Right atrium auricular region (tissue), 2 donors: ENCODE measurements around the gene PKMYT1. TPM values are rescaled to one million over a fixed set of nuclear protein-coding genes. Genes with fewer than 3 reads are reported as not detected.

ENCODE experiments used
- DNase-seq: peaks from one replicate; pipeline ENCODE4 v3.0.0-alpha.2; 2019; ENCODE audit warnings: low spot score
- H3K27ac ChIP-seq, 2 donors: fragments of 200-600 bp; sonication (generic); 1 replicate in 1 of 2; 2 replicates in 1 of 2; pipeline ENCODE4 v1.5.1; 2016 to 2019
- H3K27me3 ChIP-seq, 2 donors: fragments of 200-600 bp; sonication (generic); one replicate each; pipeline versions ENCODE4 v1.5.1 to v1.6.0; 2017 to 2019
- H3K36me3 ChIP-seq: fragments of 200-600 bp; sonication (generic); one replicate; pipeline ENCODE4 v1.5.1; 2016
- H3K4me1 ChIP-seq, 2 donors: fragments of 200-600 bp; sonication (generic); one replicate each; pipeline versions ENCODE4 v1.5.1 to v1.6.0; 2017 to 2019
- H3K4me3 ChIP-seq, 2 donors: fragments of 200-600 bp; sonication (generic); 1 replicate in 1 of 2; 2 replicates in 1 of 2; pipeline ENCODE4 v1.5.1; 2017 to 2019; ENCODE audit warnings: mild to moderate bottlenecking in 1 of 2, moderate library complexity in 1 of 2
- H3K9me3 ChIP-seq, 2 donors: fragments of 200-600 bp; sonication (generic); one replicate each; pipeline ENCODE4 v1.5.1; 2019
- total RNA-seq, 2 donors: library from RNA; depleted of rRNA; stranded (reverse); fragments of >200 nt; gene quantifications; one replicate each; pipeline ENCODE4 v1.1.0, GENCODE V29; 2016
- TF ChIP-seq, protein P1 (sequence below), 2 donors: fragments of 200-600 bp; sonication (generic); IDR thresholded peaks; one replicate each; pipeline ENCODE4 v1.5.1; 2019; ENCODE audit warnings: antibody characterized with exemption in 2 of 2

The PKMYT1 gene
- total RNA-seq, 2 donors from 2014 or later, result 0.52 to 0.98 TPM

DNA sequence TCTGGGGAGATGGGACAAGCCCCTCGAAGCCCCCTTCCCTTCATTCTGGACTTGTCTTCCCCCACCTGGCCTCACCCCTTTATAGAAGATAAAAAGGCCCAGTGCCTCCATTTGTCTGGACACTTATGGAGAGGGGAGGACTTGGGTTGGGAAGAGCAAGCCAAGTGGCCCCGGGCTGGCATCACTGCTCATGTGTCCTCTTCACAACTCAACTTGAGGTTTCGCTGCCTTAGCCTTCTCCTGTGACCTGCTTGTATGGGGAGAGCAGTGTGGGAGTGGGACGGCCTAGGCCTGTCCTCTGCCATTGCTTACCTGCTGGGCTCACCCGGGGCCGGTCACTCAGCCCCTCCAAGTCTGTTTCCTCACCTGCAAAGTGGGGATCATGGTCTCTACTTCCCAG, 9.7 kb downstream of the PKMYT1 start:
- Histone ChIP-seq H3K4me1 (peaks cover 0 to 45% of the 10 kb centered on the region in 2 donors), H3K27me3 (peaks cover 14 to 23% of the 10 kb centered on the region in 2 donors), H3K4me3 (peak overlapping the region; percentile 58 to 75), H3K9me3 (no peaks in the 10 kb centered on the region), H3K36me3 (no peaks in the 10 kb centered on the region), H3K27ac (peak overlapping the region in 1 of 2 donors; percentile 52)
- TF ChIP-seq, protein P1, sequence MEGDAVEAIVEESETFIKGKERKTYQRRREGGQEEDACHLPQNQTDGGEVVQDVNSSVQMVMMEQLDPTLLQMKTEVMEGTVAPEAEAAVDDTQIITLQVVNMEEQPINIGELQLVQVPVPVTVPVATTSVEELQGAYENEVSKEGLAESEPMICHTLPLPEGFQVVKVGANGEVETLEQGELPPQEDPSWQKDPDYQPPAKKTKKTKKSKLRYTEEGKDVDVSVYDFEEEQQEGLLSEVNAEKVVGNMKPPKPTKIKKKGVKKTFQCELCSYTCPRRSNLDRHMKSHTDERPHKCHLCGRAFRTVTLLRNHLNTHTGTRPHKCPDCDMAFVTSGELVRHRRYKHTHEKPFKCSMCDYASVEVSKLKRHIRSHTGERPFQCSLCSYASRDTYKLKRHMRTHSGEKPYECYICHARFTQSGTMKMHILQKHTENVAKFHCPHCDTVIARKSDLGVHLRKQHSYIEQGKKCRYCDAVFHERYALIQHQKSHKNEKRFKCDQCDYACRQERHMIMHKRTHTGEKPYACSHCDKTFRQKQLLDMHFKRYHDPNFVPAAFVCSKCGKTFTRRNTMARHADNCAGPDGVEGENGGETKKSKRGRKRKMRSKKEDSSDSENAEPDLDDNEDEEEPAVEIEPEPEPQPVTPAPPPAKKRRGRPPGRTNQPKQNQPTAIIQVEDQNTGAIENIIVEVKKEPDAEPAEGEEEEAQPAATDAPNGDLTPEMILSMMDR (IDR thresholded peaks at IDR 0.05), result no peak
- no peak for DNase-seq

DNA sequence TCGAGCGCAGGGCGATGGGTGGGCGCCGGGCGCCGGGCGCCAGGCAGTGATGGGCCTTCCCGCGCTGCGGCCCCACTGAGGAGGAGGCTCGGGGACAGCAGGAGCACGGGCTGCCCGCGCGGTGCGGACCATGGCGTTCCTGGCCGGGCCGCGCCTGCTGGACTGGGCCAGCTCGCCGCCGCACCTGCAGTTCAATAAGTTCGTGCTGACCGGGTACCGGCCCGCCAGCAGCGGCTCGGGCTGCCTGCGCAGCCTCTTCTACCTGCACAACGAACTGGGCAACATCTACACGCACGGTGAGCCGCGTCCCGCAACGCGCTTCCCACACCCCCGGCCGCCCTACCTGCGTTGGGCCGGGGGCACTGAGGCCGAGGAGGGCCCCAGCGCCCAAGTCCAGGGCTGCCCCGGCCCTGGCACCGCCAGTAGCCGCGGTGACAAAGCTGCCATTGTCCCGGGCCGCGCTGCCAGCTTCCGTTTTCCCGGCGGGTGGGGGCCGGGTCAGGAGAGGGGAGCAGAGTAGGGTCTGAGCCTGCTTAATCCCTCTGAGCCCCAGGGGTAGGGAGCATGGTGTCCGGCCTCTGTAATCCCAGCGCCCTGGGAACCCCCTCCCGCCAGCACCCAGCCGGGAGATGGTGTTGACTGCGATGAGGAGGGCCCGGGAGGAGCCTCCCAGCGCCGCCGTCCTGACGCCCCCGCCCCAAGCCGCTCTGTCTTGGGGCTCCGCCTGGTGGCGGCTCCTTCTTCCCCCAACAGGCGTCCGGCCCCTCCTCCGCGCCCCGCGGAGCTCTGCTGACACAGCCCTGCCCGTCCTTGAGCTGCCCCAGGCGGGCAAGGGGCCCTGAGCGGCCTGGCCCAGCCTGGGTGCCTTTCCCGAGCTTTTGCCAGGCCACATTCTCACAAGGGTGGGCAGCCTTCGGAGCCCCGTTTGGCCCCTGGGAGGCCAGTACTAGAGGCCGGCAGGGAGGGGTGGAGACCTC, 10.4 kb downstream of the PKMYT1 start:
- peak; percentile 62 for DNase-seq
- peaks cover 14 to 30% of the 10 kb centered on the region in 2 donors for H3K27me3 ChIP-seq
- no peaks in the 10 kb centered on the region for H3K36me3 ChIP-seq
- H3K4me1 ChIP-seq, result peaks cover 0 to 51% of the 10 kb centered on the region in 2 donors
- H3K9me3 ChIP-seq, result no peaks in the 10 kb centered on the region
- H3K27ac ChIP-seq, result peak overlapping the region in 1 of 2 donors; percentile 52
- TF ChIP-seq, protein P1 (IDR thresholded peaks at IDR 0.05), result peak; percentile 21 to 59
- peak overlapping the region; percentile 58 to 75 for H3K4me3 ChIP-seq

DNA sequence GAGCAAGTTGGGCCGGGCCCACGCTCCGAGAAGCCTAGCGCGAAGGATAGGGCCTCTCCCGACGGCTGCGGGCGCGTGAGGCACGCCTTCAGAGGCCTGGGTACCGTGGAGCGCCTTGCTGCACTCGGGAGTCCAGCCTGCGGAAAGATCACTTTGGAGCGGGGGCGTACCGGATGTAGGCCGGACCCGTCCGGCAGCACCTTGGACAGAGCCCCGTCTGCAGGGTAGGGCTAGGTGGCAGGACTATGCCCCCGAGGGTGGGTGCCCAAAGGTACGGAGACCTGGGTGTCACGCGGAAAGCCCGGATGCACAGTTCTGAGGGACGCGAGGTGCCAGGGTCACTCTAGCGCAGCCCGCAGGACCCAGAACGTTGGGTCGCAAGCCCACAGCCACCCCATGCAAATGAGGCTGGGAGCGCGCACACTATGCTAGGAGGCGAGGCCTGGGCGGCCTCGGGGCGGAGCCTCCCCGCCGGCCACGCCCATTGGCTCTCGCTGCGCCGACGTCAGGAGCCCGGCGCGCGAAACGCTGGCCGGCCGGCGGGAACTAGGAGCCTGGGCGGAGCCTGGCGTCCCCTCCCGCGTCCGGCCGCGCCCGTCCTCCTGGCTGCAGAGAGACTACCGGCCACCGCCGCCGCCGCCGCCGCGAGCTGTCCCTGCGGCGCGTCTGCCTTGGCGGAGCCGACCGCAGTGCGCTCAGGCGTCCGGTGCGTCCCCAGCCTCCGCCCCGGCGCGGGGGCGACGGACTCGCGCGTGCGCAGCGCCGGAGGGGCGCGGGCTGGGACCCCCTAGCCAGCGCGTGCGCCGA, 11.3 kb downstream of the PKMYT1 start, which contains the start of gene PAQR4:
Gene PAQR4 (plus strand): TSS at position 611 of the 807 bp plus-strand sequence. CDS start 327 bp downstream, outside the sequence.
- TF ChIP-seq, protein P1 (IDR thresholded peaks at IDR 0.05), result no peak
- Histone ChIP-seq H3K36me3 (no peaks in the 10 kb centered on the region), H3K4me1 (peaks cover 0 to 60% of the 10 kb centered on the region in 2 donors), H3K27me3 (peaks cover 22 to 39% of the 10 kb centered on the region in 2 donors), H3K4me3 (peak within 1 kb of the TSS; percentile 58 to 75), H3K9me3 (no peaks in the 10 kb centered on the region), H3K27ac (peak within 1 kb of the TSS in 1 of 2 donors; percentile 52)
- DNase-seq, result peak; percentile 84

DNA sequence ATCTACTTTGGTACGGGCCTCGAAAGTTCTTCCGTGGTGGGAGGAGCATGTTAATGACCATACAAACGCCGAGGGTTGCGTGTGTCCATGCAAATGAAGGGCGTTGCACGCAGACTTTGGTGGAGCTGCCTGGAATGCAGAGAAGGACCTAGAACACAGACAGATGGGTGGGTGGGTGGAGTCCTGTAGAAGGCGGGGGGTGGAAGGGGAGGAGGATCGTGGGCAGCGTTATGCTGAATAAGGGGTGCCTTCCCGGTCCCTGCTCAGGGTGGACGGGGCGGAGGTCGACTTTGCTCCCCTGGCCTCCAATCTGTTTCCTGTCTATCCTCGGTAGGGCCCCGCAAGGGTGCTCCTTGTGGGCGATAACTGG, 11.9 kb downstream of the PKMYT1 start:
- H3K4me3 ChIP-seq, result peak overlapping the region; percentile 58 to 75
- H3K27ac ChIP-seq, result peak overlapping the region in 1 of 2 donors; percentile 35
- H3K27me3 ChIP-seq, result peaks cover 27 to 43% of the 10 kb centered on the region in 2 donors
- peaks cover 0 to 65% of the 10 kb centered on the region in 2 donors for H3K4me1 ChIP-seq
- H3K9me3 ChIP-seq, result no peaks in the 10 kb centered on the region
- DNase-seq, result no peak
- H3K36me3 ChIP-seq, result no peaks in the 10 kb centered on the region
- TF ChIP-seq, protein P1 (IDR thresholded peaks at IDR 0.05), result no peak

DNA sequence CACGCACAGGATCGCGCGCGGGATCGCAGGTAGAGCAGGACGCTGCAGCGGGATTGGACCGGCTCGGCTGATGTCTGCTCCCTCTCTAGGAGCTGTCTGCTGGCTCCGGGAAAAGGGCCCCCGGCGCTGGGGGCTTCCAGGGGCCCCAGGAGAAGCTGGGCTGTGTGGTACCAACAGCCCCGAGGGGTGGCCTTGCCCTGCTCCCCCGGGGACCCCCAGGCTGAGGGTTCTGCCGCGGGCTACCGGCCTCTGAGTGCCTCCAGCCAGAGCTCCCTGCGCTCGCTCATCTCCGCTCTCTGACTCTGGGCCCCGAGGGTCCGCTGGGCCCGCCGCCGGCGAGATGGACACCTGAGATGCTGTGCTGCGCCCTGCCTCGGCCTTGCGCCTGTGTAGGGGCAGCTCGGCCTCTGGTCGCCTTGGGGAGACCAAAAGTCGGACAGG, 12.5 kb downstream of the PKMYT1 start:
- TF ChIP-seq, protein P1 (IDR thresholded peaks at IDR 0.05), result no peak
- no peaks in the 10 kb centered on the region for H3K36me3 ChIP-seq
- no peak overlapping the region for H3K27ac ChIP-seq
- H3K9me3 ChIP-seq, result no peaks in the 10 kb centered on the region
- DNase-seq, result no peak
- H3K4me1 ChIP-seq, result peaks cover 0 to 66% of the 10 kb centered on the region in 2 donors
- H3K4me3 ChIP-seq, result no peak overlapping the region
- H3K27me3 ChIP-seq, result peaks cover 31 to 50% of the 10 kb centered on the region in 2 donors
